Suprapubic skin (tissue), 3 donors: ENCODE results near the gene MAK.
"Not testable (repeated sequence)": the region's sequence is repeated elsewhere in the genome, so short reads cannot be mapped to it uniquely, and the experiment has no call there.

Source experiments
- POLR2A ChIP-seq, 2 donors: fragments of 450-650 bp; IDR thresholded peaks; one replicate each; pipeline ENCODE4 v1.6.1; 2017; ENCODE audit warnings: antibody characterized with exemption in 2 of 2, mild to moderate bottlenecking in 2 of 2, moderate library complexity in 2 of 2
- TF ChIP-seq, protein P1 (sequence below), 2 donors: fragments of 200-600 bp in 1 of 2; fragments of 450-650 bp in 1 of 2; sonication (generic) in 1 of 2; IDR thresholded peaks; one replicate each; pipeline ENCODE4 v1.5.1; 2016 to 2019; ENCODE audit warnings: antibody characterized with exemption in 2 of 2, mild to moderate bottlenecking in 1 of 2, moderate library complexity in 1 of 2

DNA sequence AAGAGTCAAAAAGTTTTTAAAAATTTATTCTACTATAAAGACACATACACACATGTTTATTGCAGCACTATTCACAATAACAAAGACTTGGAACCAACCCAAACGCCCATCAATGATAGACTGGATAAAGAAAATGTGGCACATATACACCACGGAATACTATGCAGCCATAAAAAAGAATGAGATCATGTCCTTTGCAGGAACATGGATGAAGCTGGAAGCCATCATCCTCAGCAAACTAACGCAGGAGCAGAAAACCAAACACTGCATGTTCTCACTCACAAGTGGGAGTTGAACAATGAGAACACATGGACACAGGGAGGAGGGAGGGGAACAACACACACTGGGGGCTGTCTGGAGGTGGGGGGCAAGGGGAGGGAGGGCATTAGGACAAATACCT, 28.4 kb upstream of the MAK start:
- TF ChIP-seq POLR2A (IDR thresholded peaks at IDR 0.05): not testable (repeated sequence)
- TF ChIP-seq, protein P1, sequence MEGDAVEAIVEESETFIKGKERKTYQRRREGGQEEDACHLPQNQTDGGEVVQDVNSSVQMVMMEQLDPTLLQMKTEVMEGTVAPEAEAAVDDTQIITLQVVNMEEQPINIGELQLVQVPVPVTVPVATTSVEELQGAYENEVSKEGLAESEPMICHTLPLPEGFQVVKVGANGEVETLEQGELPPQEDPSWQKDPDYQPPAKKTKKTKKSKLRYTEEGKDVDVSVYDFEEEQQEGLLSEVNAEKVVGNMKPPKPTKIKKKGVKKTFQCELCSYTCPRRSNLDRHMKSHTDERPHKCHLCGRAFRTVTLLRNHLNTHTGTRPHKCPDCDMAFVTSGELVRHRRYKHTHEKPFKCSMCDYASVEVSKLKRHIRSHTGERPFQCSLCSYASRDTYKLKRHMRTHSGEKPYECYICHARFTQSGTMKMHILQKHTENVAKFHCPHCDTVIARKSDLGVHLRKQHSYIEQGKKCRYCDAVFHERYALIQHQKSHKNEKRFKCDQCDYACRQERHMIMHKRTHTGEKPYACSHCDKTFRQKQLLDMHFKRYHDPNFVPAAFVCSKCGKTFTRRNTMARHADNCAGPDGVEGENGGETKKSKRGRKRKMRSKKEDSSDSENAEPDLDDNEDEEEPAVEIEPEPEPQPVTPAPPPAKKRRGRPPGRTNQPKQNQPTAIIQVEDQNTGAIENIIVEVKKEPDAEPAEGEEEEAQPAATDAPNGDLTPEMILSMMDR (IDR thresholded peaks at IDR 0.05): not testable (repeated sequence)
